Upper lobe of left lung (tissue), 4 donors: ENCODE measurements around the gene CCND2.

ENCODE experiments used
- POLR2A ChIP-seq, 4 donors: fragments of 450-650 bp; IDR thresholded peaks; one replicate each; pipeline ENCODE4 v1.5.1; 2016 to 2017; ENCODE audit warnings: antibody characterized with exemption in 4 of 4, mild to moderate bottlenecking in 2 of 4
- POLR2AphosphoS5 ChIP-seq, 2 donors: sonication (generic); formaldehyde crosslinking; IDR thresholded peaks; one replicate each; pipeline ENCODE4 v1.5.1; 2017; ENCODE audit warnings: antibody characterized with exemption in 2 of 2
- TF ChIP-seq, protein P1 (sequence below), 6 experiments: fragments of 450-650 bp in 4 of 6; fragments of 200-600 bp in 2 of 6; sonication (generic) in 2 of 6; IDR thresholded peaks; one replicate each; pipeline ENCODE4 v1.5.1; 2016 to 2019; ENCODE audit warnings: antibody characterized with exemption in 6 of 6

DNA sequence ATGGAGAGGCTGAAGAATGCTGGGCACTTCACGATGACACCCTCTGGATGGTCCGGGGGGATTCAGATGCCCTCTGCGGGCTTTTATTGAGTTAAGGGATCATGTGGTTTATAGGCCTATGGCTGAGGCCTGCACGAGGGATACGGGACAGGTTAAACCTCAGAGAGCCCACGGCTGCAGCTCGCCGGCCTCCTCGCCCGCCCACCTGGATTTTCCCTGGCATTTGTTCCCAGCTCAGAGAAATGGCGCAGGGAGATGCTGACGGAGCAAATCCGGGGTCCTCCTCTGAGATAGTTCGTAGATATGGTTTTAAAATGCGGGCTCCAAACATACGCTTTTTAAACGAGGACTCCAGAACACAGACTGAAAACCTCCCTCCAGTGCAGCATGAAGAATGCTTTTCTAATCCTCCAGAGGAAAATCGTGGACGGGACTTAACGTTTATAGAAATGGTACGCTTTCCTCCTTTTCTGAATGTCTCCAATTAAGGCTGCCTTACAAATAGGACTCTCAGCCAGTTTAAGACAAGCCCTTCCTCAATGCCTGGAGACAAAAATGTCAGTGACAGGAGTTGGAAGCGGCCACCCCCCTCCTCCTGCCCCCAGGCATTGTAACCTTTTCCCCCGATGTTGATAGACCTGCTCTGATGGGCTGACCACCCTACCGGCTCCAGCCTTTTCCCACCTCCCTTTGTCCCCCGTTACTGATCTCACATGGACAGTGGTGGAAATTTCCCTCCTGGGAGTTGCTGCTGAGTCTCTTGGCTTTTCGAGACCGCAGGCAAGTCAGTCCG lies 16.6 kb downstream of the CCND2 start:
- no peak for TF ChIP-seq POLR2A (IDR thresholded peaks at IDR 0.05)
- TF ChIP-seq, protein P1, sequence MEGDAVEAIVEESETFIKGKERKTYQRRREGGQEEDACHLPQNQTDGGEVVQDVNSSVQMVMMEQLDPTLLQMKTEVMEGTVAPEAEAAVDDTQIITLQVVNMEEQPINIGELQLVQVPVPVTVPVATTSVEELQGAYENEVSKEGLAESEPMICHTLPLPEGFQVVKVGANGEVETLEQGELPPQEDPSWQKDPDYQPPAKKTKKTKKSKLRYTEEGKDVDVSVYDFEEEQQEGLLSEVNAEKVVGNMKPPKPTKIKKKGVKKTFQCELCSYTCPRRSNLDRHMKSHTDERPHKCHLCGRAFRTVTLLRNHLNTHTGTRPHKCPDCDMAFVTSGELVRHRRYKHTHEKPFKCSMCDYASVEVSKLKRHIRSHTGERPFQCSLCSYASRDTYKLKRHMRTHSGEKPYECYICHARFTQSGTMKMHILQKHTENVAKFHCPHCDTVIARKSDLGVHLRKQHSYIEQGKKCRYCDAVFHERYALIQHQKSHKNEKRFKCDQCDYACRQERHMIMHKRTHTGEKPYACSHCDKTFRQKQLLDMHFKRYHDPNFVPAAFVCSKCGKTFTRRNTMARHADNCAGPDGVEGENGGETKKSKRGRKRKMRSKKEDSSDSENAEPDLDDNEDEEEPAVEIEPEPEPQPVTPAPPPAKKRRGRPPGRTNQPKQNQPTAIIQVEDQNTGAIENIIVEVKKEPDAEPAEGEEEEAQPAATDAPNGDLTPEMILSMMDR (IDR thresholded peaks at IDR 0.05) = no peak
- TF ChIP-seq POLR2AphosphoS5 (IDR thresholded peaks at IDR 0.05) = no peak
